HG02943 (cell line): ENCODE data around the gene EML3.

ENCODE experiments used
- ATAC-seq: cut with Tn5 transposase; IDR thresholded peaks from one replicate; pipeline ENCODE4 v1.9.1; 2021; ENCODE audit warnings: mild to moderate bottlenecking, low read depth, moderate library complexity; ENCODE audit not compliant: unreplicated experiment

The EML3 gene

GRCh38 chr11:62554387-62555167 is 58.0 kb downstream of the EML3 start:
- no peak for ATAC-seq

- no peak for ATAC-seq
Observed at GRCh38 chr11:62553839-62554361, 58.7 kb downstream of the EML3 start.

GRCh38 chr11:62553080-62553838 is 59.3 kb downstream of the EML3 start:
- ATAC-seq = no peak

- no peak for ATAC-seq
Observed at GRCh38 chr11:62552485-62553079, 60.0 kb downstream of the EML3 start.
